ENCODE data around the gene GNGT1. TPM values are rescaled to one million over a fixed set of nuclear protein-coding genes. Genes with fewer than 3 reads are reported as not detected.
A peak's percentile ranks its signal among the peaks of the same experiment; 100 is the strongest.
"Not testable (repeated sequence)": the region's sequence is repeated elsewhere in the genome, so short reads cannot be mapped to it uniquely, and the experiment has no call there.

Gene GNGT1
- total RNA-seq, 1 donor from 2014 or later: not detected

DNA sequence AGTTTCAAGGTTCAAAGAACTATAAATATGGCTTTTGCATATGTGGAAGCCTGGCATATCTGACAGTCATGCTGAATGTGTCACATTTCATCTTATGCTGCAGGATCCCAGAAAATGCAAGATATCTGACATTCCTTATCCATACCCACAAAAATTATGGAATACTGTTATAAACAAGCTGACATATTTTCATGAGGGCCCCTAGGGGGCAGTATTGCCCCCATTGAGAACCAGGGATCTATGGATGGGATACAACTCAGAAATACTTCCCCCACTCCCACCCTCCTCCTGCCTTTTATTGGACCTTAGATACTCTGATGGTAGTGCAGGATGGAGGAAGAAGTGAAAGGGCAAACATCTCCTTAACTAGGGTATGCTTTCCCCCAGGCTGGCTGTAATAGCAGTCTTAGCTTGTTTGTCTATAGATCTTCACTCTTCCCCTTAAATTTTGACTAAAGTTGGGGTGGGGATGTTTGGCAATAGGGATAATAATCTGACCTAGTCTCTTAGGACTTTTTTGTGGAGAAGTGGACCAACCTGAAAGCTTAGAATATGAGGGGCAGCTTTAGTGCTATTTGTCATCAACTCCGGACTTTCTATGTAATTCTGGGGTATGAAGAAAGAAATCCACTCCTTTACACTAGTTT, 3.5 kb upstream of the GNGT1 start:
- FAIRE-seq (no peak), DNase-seq (ENCODE audit: low spot score in 2 of 2) (no peak)

DNA sequence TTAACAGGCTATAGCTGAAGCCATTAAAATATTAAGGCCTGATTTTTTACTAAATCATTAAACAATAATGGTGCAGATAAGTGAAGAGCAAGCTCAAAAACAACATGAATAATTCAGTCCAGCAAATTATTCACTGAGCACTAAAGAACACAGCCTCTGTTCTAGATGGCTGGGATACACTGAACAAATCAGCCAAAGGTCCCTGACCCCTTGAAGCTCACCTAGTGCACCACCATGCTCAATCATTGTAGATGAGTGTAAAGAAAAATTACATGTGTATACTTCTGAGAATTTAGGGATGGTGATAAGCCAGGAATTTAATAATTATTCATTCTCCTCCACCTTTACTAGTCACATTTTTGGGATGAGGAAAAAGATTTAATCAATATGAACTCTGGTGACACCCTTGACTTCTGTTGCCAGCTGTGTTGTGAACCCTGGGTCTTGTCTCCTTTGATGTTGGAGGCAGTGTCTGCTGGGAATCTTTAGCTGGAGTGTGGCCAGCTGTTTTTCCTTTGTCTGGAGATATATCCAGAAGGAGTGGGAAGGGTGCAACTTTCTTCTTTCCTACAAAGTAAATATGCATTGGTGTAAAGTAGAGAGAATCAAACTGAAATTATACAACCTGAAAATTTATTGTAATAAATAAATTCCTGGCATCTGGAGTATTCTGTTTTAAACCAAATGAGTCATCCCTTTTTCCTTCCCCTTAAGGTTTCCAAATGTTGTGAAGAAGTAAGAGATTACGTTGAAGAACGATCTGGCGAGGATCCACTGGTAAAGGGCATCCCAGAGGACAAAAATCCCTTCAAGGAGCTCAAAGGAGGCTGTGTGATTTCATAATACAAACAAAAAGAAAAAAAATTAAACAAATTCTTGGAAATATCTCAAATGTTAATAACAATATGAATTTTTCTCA, 4.0 kb downstream of the GNGT1 start:
- FAIRE-seq (no peak), DNase-seq (ENCODE audit: low spot score in 2 of 2) (no peak)

DNA sequence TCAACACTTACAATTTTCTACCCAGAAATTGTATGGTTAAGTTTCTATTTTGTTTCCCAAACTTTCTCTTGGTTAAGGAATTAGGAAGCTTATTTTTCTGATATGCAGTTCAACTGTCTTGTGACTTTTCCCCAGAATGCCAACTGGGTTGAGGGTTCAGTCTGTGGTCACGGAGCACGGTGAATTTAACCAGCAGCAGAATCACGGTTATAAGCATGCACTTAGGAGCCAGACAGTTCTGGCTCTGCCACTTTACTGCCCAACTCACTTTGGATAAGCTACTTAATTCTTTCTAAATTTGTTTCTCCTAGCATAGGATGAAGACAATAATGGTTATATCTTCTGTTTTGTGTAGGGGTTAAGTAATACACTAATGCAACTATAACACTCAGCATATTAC, 4.9 kb downstream of the GNGT1 start:
- FAIRE-seq: not testable (repeated sequence)

DNA sequence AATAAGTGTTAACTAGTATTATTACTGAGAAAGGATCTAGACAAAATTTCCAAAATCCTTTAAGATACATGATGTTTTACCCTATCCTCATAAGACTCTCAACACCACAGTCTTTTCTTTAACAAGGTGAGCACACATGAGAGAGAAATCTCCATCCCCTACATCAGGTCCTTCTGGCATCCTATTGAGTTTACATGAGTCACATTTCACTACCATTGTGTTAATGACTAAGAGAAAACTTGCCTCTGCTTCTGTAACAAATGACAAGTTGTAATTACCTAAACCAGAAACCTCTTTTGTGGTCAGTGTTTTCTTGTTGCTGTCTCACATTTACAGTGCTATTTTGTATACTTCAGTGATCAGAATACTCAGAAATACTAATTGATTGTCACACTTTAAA, 5.3 kb downstream of the GNGT1 start:
- not testable (repeated sequence) for DNase-seq (ENCODE audit: low spot score in 2 of 2); FAIRE-seq

More for the DNA sequence above, 4.9 kb downstream of the GNGT1 start:
- DNase-seq (ENCODE audit: low spot score in 2 of 2): not testable (repeated sequence)

DNA sequence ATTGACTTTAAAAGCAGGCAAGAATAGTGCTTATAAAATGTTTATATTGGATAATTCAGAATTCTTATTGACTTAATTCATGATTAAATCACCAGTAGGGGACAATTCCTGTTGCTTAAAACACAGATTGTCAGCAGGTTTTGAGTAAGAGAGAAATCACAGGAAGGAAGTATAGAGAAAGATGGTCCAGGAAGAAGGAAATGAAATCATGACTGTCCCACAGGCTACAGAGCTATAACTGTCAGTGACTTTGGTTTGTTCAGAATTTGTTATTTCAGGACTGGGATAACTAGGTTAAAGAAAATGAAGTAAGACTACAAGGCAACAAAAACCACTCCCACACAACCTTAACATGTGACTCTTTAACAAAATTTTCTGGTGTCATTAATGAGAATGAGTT, 6.8 kb downstream of the GNGT1 start:
- no peak for DNase-seq (ENCODE audit: low spot score in 2 of 2)
- FAIRE-seq: no peak

DNA sequence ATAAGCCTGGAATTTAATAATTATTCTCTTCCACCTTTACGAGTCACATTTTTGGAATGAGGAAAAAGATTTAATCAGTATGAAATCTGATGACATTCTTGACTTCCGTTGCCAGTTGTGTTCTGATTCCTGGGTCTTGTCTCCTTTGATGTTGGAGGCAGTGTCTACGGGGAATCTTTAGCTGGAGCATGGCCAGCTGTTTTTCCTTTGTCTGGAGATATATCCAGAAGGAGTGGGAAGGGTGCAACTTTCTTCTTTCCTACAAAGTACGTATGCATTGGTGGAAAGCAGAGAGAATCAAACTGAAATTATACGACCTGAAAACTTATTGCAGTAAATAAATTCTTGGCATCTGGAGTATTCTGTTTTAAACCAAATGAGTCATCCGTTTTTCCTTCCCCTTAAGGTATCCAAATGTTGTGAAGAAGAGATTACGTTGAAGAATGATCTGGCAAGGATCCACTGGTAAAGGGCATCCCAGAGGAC, 8.3 kb downstream of the GNGT1 start:
- DNase-seq (ENCODE audit: low spot score in 2 of 2) (no peak), FAIRE-seq (no peak)

DNA sequence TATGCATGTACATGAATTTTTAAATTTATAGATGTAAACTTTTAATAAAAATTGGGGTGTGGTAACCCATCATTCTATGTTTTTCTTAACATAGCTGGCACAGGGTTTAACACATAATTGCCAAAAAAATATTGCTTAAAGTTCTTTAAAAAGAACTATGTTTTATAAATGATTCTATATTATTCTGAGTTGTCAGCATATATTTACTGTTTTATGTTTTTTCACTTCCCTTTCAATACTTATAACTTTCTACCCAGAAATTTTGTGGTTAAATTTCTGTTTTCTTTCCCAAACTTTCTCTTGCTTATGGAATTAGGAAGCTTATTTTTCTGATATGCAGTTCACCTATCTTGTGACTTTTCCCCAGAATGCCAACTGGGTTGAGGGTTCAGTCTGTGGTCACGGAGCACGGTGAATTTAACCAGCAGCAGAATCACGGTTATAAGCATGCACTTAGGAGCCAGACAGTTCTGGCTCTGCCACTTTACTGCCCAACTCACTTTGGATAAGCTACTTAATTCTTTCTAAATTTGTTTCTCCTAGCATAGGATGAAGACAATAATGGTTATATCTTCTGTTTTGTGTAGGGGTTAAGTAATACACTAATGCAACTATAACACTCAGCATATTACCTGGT, 9.0 kb downstream of the GNGT1 start:
- FAIRE-seq; DNase-seq (ENCODE audit: low spot score in 2 of 2): not testable (repeated sequence)

DNA sequence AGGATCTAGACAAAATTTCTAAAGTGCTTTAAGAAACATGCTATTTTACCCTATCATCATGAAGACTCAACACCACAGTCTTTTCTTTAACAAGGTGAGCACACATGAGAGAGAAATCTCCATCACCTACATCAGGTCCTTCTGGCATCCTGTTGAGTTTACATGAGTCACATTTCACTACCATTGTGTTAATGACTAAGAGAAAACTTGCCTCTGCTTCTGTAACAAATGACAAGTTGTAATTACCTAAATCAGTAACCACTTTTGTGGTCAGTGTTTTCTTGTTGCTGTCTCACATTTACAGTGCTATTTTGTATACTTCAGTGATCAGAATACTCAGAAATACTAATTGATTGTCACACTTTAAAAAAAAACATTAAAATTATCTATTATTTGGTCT, 9.5 kb downstream of the GNGT1 start:
- not testable (repeated sequence) for DNase-seq (ENCODE audit: low spot score in 2 of 2)

DNA sequence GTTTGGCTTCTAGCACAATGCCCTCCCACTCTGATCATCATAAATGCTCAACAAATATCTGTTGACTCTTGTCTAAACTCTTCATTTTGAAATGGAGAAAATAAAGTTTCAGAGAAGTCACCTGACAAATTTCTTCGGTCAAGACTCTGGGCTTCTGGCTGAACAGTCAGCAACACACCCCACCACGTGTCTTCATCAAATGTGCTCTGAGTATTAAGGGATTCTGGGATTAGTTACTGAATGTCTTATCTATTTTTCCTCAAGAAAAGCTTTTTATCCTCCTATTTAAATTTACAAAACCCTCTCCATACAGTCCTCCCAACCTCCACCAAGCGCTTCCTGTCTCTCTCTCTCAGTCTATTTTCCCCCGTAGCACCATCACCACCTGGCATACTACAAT, 9.9 kb downstream of the GNGT1 start:
- not testable (repeated sequence) for FAIRE-seq; DNase-seq (ENCODE audit: low spot score in 2 of 2)

More for the DNA sequence above, 9.5 kb downstream of the GNGT1 start:
- not testable (repeated sequence) for FAIRE-seq

DNA sequence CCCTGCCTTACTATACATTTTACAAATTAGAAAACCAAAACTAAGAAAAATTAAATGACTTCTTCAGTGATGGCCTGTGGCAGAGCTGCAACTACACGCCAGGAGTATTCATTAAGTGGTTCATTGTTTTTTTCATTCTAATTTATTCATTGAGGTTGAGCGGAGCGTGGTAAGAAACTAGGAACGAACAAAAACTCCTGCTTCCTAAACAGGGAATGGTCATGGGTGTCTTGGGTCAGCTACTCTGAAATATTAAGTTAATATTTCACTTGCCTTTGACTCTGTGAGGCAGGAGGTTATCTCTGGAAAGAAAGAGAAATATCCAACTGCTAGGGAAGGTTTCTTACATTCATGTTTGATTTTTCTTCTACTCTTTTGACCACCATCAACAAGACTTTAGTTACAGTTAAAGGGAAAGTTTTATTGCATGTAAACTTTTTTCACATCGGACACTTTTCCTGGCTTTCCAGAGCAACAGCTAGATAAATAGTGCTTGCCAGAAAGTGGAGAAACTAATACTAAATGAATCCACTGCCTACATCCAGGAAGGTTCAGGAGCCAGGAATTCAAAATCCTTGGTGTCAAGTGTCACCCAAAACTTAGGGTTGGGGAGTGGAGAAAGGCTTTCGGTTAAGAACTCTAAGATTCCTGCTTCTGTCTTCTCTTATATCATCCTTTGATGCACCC, 14.3 kb downstream of the GNGT1 start:
- no peak for FAIRE-seq
- DNase-seq (ENCODE audit: low spot score in 2 of 2): no peak

DNA sequence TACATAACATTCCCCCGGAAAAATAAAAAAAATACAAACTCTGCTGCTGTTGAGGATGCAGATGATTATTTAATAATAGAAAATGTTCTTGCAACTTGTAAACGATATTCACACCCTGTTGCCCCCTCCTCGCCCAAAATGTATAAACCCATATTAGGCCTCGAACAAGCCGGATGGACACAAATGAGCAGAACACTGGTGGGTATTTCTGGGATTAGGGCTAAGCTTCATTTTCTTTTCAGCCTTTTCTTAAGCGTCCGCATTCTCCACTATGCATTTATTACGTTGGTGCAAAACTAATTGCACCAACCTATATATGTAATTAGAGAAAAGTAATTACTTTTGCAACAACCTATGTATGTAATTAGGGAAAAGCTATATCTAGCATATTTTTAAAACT, 14.8 kb downstream of the GNGT1 start:
- DNase-seq (ENCODE audit: low spot score in 2 of 2): no peak
- no peak for FAIRE-seq

DNA sequence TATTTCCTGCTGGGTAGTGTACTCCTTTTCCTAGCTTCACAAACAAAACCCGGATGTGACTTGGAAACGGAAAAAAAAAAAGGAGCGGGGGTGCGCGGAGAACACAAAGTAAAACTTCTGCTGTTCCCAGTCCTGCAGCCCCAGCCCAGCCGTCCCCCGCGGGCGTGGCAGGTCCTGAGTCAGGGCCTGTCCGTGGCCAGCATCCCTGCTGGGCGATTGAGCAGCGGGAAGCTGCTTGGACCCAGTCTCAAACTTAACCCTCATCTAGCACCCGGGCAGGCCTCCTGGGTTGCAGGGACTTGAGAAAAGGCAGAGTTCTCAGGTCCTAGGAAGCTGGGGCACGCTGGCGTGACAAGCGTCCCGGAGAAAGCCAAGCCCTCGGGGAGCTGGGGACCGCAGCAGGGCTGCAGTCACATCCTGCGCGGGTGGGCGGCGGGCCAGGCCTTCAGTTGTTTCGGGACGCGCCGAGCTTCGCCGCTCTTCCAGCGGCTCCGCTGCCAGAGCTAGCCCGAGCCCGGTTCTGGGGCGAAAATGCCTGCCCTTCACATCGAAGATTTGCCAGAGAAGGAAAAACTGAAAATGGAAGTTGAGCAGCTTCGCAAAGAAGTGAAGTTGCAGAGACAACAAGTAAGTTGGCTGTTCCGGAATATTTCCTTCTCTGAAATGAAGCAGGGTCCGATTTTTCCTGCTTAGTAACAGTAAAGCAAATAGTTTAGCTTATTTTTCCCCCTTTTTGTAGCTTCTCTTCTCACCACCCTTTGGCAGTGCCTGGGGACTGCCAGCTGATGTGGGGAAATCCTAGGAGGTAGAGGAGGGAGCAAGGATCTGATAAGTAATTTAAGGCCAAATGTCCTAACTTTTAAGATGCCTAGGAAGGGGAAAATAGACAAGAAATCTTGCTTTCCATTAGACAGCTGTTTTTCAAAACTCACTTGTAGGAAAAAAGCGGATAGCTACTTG, 15.5 kb downstream of the GNGT1 start, which contains the start of gene GNG11:
GNG11 (plus strand) TSS at position 129 of the 960 bp plus-strand sequence; CDS start at position 532, 403 bp downstream.
- DNase-seq (ENCODE audit: low spot score in 2 of 2) (peak in 1 of 2 donors; percentile 33), FAIRE-seq (no peak)

DNA sequence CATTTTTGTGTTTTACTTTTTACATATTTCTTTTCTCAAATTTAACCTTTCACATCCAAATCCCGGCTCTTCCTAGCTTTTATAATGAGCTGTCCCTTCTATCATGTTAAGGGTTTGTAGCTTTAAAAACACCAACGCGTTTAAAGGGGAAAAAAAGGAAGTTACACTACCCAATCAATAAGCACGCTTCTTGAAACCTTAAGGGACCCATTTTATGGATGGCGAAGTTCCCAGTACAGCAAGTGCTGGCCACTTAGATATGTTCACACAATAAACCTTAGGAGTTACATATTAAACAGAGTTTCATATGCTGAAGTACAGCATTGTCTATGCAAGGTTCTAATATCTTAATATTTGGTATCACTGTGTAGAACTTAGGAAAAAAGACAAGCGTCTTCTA, 16.9 kb downstream of the GNGT1 start:
- no peak for FAIRE-seq
- no peak for DNase-seq (ENCODE audit: low spot score in 2 of 2)

DNA sequence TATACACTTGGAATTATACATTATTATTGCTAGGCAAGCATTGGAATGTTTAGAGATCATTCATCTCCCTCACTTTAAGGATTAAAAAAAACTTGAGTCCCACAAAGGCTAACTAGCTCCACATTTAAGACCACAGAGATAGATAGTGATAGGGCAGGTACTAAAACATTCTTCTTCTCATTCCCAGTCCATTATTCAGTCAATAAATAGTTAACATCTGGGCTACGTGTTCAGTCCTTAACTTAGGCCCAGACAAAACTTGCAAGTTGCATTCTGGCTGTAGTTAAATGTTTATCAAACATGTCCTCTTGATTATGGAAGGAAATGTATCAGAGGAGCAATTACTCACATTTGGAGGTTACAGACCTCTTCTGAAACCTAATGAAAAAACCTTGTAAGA, 17.6 kb downstream of the GNGT1 start:
- DNase-seq (ENCODE audit: low spot score in 2 of 2) (no peak), FAIRE-seq (no peak)

DNA sequence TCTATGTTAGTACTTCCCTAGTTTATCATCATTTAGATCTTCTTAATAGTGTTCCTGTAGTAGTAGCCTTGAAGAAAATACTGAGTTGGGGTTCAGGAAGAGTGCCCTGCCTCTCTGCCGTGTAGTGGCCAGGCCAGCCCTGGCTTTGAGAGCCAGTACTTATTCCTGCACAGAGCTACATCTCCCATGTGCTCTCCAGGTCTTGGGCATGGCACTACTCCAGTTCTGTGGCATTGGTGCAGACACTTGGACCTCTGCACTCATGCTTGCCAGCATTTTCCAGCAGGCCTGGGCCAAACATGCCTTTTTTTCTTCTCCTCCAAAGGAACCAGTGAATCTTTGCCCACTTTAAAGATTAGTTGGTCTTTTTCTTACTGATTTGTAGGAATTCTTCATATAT, 20.4 kb downstream of the GNGT1 start:
- no peak for FAIRE-seq
- DNase-seq (ENCODE audit: low spot score in 2 of 2): no peak

DNA sequence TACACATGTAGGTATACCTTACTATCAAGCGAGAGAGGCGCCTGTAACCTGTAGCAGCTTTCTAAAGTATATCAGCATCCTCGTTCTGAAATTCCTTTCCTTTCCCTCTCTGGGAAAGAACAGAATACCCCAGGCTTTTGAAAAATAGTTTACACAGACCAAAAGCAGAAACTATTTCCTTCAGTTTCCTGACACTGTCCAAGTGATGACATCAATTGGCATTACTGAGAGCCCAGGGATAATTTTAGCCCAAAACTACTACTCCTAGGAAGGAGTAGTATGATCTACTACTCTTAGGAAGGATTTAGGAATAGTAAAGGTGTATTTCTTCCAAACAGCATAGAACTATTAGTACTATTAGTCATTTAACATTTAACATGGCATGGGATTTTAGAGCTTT, 21.2 kb downstream of the GNGT1 start:
- FAIRE-seq: no peak

DNA sequence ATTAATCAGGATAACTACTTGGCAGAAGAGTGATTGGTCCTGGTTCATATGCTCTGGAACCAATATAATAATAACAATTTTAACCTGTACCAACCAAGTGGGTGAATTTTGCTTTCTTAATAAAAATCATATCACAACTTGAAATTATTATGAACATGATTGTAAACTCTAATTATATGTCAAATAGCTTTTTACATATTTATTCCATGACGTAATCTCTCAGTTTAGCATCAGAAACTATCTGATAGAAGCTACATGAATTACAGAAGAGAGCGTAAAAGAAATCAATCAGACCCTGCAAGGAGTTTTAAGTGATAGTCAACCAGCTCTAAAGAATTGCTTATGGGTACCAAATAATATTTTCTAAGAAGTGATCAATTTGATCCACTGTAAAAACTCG, 25.3 kb downstream of the GNGT1 start:
- DNase-seq (ENCODE audit: low spot score in 2 of 2) (no peak), FAIRE-seq (no peak)

More for the DNA sequence above, 21.2 kb downstream of the GNGT1 start:
- no peak for DNase-seq (ENCODE audit: low spot score in 2 of 2)

DNA sequence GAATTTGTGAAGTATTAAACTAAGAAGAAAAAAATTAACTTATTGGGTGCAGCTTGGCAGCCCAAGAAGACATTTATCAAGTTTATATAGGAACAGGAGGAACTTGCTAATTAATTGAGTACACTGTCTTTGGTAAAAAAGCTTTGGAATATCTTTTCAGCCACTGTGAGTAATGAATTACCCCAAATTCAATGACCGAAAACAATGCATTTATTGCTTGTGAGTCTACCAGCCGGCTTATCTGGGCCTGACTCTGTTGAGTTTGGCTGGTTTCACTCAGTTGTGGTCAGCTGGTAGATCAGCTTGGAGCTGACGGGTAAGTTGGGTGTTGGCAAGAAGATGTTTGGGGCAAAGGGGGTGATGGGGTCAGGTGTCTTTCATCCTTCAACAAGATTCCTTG, 26.8 kb downstream of the GNGT1 start:
- FAIRE-seq: no peak
- no peak for DNase-seq (ENCODE audit: low spot score in 2 of 2)

DNA sequence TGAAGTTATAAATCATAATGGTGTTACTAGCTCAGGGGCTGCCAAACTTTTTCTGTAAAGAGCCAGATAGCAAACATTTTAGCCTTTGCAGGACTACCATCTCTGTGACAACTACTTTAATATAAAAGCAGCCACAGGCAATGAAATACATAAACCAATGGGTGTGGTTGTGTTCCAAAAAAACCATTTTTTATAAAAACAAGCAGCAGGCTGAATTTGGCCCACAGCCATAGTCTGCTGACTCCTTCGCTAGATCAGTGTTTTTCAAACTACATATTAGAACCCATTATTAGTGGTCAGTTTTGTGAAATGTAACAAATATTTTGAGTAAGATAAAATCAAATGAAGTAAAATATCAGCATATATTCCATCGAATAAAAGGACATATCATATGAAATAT, 28.7 kb downstream of the GNGT1 start:
- no peak for FAIRE-seq
- DNase-seq (ENCODE audit: low spot score in 2 of 2): no peak
